ENCODE results near the gene CNOT4.
"Not testable (repeated sequence)": the region's sequence is repeated elsewhere in the genome, so short reads cannot be mapped to it uniquely, and the experiment has no call there.

CNOT4 gene

GRCh38 chr7:135512135-135512887 lies 2.4 kb upstream of the CNOT4 start:
- DNase-seq, result peak; percentile 70

DNA sequence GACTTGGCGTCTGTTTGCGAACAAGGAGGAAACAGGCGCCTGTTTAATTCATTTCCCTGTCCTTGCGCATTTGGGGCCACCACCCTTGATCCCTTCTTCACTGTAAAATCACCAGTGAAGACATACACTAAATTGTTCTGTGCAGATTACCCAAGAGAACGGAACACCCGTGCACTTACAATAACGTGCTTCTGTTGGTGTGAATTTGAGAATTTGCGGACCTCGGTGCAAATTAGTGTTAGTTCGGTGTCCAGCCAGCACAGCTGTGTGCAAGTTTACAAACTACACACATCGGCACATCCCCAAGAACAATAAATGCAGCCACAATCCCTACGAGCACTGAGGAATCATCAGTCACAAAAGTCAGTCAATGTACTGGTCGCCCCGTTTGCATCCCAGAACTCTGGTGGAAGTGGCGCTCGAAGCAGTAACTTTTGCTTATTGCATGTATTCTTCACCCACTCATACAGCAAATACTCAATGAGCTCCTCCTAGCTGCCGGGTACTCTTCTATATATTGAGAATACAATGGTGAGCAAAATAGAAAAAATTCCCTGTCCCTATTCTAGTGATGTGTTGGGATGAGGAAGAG lies 786 bp upstream of the CNOT4 start:
- peak; percentile 18 for DNase-seq

- DNase-seq, result no peak
Observed at GRCh38 chr7:135509589-135509838, 388 bp downstream of the CNOT4 start.

GRCh38 chr7:135508883-135509588 lies 866 bp downstream of the CNOT4 start:
- DNase-seq, result peak; percentile 17

- no peak for DNase-seq
Observed at GRCh38 chr7:135501402-135501801, 8.5 kb downstream of the CNOT4 start.

- DNase-seq, result no peak
Observed at GRCh38 chr7:135499818-135500217, 10.1 kb downstream of the CNOT4 start.

DNA sequence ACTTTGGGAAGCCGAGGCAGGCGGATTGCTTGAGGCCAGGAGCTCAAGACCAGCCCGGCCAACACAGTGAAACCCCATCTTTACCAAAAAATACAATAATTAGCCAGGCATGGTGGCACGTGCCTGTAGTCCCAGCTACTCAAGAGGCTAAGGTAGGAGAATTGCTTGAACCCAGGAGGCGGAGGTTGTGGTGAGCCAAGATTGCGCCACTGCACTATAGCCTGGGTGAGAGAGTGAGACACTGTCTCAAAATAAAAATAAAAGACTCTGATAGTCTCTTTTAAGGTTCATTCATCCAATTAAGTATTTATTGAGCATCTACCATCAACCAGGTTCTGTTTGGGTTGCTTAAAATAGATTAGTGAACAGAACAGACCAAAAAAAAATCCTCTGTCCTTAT lies 12.7 kb downstream of the CNOT4 start:
- DNase-seq, result not testable (repeated sequence)

DNA sequence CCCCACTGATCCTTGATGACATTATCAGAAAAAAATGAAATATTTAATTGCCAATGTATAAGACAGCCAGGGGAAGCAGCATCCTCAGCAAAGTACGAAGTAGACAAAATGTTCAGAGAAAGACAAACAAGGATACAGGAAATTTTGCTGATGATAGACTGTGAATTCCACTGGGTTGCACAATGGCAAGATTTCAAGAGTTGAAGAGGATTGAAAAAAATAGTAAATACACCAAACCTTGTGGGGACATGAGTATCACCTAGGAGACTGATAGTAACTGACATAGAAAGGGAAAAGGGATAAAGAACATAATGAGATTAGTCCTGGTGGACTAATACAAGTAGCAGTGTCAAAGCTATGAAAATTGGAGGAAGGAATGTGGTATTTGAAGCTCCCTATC lies 16.5 kb downstream of the CNOT4 start:
- DNase-seq, result no peak

DNA sequence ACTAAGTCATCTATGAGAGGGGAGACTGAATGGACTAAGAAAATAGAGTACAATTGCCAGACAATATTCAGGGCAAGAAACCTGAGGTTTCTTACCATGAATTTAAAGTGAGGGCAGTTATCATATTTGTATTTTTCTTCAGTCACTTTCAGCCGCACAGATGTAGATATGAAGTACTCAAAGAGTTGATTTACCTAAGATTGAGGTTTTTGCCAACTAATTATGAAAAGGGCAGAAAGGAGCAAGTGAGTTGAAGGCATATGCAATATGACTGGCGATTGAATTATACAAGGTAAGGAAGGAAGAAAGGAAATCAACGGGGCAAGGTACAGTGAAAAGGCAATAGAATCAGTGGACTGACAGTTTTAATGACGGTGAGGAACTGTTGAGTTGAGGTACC lies 17.8 kb downstream of the CNOT4 start:
- no peak for DNase-seq

DNA sequence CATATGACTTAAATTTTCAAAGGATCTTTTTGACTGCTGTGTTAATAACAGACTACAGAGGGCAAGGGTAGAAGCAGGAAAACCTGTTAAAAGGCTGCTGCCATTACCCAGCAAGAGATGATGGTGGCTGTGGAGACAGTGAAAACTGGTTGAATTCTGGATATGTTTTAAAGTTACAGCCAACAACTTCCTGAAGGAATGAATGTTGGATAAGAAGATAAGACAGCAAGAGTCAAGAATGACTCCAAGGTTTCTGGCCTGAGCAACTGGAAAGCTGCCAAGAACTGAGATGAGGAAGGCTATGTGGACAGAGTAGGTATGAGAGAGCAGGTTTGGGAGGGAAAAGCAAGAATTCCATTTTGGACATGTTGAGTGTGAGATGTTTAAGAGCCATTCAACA lies 19.1 kb downstream of the CNOT4 start:
- no peak for DNase-seq

DNA sequence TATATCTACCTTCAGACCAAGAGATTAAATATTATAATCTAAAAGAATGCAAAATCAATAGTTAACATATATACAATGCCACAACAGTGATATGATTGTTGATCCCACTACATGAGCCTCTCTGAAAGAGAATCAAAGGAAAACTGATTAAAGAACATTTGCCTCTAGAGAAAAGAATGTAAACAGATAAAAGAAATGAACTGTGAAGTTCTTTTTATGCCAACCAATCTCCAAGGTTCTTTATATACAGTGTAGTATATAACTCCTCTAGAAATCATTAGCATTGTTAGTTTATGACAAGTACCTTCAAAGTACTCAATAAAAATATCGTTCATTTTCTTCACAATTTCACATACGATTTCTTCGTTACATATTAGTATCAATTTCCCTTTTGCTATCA lies 20.1 kb downstream of the CNOT4 start:
- DNase-seq, result no peak

GRCh38 chr7:135486261-135486920 lies 23.5 kb downstream of the CNOT4 start:
- no peak for DNase-seq

GRCh38 chr7:135481598-135481979 lies 28.3 kb downstream of the CNOT4 start:
- no peak for DNase-seq

DNA sequence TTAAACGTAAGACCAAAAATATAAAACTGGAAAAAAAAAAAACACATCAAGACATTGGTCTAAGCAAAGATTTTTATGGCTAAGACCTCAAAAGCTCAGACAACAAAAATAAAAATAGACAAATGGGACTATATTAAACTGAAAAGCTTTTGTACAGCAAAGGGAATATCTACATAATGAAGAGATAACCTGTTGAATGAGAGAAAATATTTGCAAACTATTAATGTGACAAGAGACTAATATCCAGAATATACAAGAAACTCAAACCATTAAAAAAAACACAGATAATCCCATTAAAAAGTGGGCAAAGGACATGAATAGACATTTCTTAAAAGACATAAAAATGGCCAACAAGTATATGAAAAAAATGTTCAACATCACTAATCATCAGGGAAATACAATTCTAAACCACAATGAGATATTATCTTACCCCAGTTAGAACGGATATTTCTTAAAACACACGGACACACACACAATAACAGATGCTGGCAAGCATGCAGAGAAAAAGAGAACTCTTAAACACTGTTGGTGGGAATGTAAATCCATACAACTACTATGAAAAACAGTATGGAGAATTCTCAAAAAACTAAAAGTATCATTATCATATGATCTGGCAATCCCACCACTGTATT lies 28.8 kb downstream of the CNOT4 start:
- no peak for DNase-seq

GRCh38 chr7:135475521-135475920 lies 34.4 kb downstream of the CNOT4 start:
- DNase-seq, result no peak

DNA sequence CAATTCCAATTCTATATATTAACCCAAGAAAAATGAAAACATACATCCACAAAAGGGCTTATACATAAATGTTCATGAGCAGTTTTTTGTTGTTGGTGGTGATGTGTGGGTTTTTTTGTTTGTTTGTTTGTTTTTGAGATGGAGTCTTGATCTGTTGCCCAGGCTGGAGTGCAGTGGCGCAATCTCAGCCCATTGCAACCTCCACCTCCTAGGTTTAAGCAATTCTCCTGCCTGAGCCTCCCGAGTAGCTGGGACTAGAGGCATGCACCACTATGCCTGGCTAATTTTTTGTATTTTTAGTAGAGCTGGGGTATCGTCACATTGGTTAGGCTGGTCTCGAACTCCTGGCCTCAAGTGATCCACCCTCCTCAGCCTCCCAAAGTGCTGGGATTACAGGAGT lies 40.2 kb downstream of the CNOT4 start:
- DNase-seq, result not testable (repeated sequence)

DNA sequence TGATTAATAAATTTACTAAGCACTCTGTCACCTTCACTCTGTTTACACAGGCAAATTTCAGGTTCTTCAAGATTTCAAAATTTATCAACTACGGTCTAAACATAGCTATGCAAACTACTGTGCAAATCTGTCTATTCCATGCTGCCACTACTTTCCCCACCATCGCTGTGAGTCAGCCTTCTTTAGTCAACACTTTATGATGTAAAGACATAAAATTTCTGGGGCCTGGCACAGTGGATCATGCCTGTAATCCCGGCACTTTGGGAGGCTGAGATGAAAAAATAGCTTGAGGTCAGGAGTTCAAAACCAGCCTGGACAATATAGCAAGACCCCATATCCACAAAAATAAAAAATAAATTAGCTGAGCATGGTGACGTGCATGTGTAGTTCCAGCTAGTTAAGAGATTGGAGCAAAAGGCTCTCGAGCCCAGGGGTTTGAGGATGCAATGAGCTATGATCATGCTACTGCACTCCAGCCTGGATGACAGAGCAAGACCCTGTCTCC lies 42.6 kb downstream of the CNOT4 start:
- DNase-seq, result no peak

DNA sequence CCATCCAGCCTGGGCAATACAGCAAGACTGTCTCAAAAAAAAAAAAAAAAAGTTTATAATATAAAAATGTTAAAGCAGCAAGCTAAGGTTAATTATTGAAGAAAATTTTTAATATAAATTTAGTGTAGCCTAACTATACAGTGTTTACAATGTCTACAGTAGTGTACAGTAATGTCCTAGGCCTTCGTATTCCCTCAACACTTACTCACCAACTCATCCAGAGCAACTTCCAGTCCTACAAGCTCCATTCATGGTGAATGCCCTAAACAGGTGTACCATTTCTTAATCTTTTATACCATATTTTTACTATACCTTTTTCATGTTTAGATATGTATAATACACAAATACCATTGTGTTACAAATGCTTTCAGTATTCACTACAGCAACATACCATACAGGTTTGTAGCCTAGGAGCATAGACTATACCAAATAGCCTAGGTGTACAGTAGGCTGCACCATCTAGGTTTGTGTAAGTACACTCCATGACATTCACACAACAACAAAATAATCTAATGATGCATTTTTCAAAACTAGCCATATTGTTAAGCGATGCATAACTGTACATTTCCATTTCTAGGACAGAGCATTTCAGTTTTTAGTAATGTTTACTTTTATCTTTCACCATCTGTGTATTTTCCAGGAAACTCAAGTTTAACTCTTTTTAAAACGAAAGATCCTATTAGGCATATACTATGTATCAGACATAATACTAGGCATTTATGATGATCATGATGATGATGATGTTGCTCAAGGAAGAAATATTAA lies 43.3 kb downstream of the CNOT4 start:
- DNase-seq, result no peak

DNA sequence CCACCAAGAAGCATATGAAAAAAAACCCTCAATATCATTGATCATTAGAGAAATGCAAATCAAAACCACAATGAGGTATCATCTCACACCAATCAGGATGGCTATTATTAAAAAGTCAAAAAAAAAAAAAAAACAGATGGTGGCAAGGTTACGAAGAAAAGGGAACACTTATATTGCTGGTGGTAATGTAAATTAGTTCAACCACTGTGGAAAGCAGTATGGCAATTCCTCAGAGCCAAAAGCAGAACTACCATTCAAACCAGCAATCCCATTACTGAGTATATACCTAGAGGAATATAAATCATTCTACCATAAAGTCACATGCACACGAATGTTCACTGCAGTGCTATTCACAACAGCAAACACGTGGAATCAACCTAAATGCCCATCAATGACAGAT lies 46.0 kb downstream of the CNOT4 start:
- no peak for DNase-seq

DNA sequence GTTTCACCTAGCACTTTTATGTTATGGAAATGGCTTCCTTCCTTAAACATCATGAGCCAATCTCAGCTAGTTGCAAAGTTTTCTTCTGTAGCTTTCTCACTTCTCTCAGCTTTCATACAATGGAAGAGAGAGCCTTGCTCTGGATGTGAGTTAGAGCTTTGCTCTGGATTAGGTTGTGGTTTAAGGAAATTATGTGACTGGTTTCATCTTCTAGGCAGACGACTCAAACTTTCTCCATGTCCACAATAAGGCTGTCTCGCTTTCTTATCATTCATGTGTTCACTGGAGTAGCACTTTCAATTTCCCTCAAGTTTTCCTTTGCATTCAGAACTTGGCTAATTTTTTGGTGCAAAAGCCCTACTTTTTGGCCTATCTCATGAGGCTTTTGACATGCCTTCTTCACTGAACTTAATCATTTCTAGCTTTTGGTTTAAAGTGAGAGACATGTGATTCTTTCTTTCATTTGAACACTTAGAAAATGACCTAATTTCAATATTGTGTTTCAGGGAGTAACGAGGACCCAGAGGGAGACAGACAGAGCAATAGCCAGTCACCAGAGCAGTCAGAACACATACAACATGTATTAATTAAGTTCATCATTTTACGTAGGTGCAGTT lies 49.8 kb downstream of the CNOT4 start:
- DNase-seq, result no peak

DNA sequence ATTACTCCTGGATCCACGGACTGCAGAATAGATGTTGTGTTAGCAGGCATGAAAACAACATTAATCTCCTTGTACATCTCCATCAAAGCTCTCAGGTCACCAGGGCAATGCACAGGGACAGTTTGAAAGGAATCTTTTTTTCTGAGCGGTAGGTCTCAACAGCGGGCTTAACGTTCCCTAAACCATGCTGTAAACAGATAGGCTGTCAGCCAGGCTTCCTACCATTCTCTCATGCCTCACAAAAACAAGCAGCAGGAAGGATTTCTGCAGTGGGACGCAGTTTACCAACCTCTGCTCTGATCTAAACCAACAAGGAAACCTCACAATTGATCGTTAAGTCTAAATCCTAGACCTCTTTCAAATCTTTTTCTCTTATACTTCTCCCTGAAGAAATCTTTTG lies 50.8 kb downstream of the CNOT4 start:
- DNase-seq, result no peak

GRCh38 chr7:135454060-135454459 lies 55.8 kb downstream of the CNOT4 start:
- DNase-seq, result no peak

Measured in NCI-H345 (cell line).